Mesothelial cell of epicardium (in vitro differentiated cells): ENCODE data around the gene TBX15. TPM values are rescaled to one million over a fixed set of nuclear protein-coding genes. Genes with fewer than 3 reads are reported as not detected.

Experiments used
- DNase-seq, 2 experiments: peaks; one replicate each; pipeline ENCODE4 v3.0.0; 2021; ENCODE audit warnings: low spot score in 2 of 2; ENCODE audit not compliant: unreplicated experiment in 2 of 2
- H3K27ac Mint-ChIP-seq: 2 replicates; pipeline ENCODE4 v1.8.0; 2021; ENCODE audit warnings: mixed read lengths
- H3K27me3 Mint-ChIP-seq: 2 replicates; pipeline ENCODE4 v1.8.0; 2021; ENCODE audit warnings: low read depth, mixed read lengths
- H3K36me3 Mint-ChIP-seq: 2 replicates; pipeline ENCODE4 v1.8.0; 2021; ENCODE audit warnings: mixed read lengths
- H3K4me1 Mint-ChIP-seq: 2 replicates; pipeline ENCODE4 v1.8.0; 2021; ENCODE audit warnings: mixed read lengths
- H3K4me3 Mint-ChIP-seq: 2 replicates; pipeline ENCODE4 v1.8.0; 2021; ENCODE audit warnings: mild to moderate bottlenecking, moderate library complexity, mixed read lengths
- H3K9me3 Mint-ChIP-seq: 2 replicates; pipeline ENCODE4 v1.8.0; 2021; ENCODE audit warnings: mixed read lengths
- total RNA-seq: library from RNA; stranded (reverse); gene quantifications from 3 replicates; pipeline ENCODE4 v1.2.1, GENCODE V29; 2021
- TF ChIP-seq, protein P1 (sequence below): fragments of 200-600 bp; sonication (generic); IDR thresholded peaks from one replicate; pipeline ENCODE4 v1.5.0; 2021; ENCODE audit warnings: antibody characterized with exemption; ENCODE audit not compliant: unreplicated experiment

TBX15 gene
- total RNA-seq, 1 donor from 2014 or later, result not detected

DNA sequence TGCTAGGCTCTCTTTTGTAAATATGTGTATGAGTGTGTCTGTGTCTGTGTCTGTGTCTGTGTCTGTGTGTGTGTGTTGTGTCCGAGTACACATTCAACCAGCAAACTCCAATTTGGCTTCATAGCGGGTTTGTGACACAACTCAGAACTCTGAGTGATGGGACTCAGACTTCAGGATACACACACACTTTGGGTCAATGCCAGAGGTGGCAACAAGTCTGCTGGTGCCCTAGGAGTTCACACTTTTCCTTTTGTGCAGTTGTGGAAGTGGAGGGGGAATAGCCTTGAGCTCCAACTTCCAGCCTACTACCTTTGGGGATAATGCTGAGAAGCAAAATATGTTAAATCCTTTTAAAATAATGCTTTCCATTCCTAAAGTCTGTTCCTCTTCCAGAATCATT, 16.6 kb upstream of the TBX15 start:
- no peaks in the 10 kb centered on the region for H3K36me3 Mint-ChIP-seq
- peaks cover 31% of the 10 kb centered on the region for H3K4me1 Mint-ChIP-seq
- H3K9me3 Mint-ChIP-seq, result no peaks in the 10 kb centered on the region
- no peak overlapping the region for H3K27ac Mint-ChIP-seq
- DNase-seq, result no peak
- no peak overlapping the region for H3K4me3 Mint-ChIP-seq
- H3K27me3 Mint-ChIP-seq, result peaks cover 99% of the 10 kb centered on the region
- TF ChIP-seq, protein P1, sequence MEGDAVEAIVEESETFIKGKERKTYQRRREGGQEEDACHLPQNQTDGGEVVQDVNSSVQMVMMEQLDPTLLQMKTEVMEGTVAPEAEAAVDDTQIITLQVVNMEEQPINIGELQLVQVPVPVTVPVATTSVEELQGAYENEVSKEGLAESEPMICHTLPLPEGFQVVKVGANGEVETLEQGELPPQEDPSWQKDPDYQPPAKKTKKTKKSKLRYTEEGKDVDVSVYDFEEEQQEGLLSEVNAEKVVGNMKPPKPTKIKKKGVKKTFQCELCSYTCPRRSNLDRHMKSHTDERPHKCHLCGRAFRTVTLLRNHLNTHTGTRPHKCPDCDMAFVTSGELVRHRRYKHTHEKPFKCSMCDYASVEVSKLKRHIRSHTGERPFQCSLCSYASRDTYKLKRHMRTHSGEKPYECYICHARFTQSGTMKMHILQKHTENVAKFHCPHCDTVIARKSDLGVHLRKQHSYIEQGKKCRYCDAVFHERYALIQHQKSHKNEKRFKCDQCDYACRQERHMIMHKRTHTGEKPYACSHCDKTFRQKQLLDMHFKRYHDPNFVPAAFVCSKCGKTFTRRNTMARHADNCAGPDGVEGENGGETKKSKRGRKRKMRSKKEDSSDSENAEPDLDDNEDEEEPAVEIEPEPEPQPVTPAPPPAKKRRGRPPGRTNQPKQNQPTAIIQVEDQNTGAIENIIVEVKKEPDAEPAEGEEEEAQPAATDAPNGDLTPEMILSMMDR, result no peak

DNA sequence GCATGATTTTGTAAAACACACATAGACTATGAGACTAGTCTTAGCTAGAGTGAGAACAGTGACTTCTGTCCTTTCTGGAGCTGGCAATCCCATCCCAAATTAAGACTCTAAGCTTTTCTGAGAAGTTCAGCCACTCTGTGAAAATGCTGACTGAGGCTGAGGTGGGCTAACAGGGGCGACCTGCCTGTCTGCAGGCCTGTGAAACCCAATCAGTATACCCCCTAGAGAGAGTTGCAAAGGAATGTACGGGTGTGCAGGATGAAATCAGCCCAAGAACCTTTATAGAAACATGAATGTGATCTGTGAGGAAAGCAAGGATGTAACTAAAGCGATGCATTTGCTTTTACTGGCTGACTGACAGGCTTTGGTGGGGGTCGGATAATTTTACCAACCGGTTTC, 16.0 kb upstream of the TBX15 start:
- DNase-seq, result no peak
- TF ChIP-seq, protein P1, result no peak
- H3K27ac Mint-ChIP-seq, result no peak overlapping the region
- H3K4me1 Mint-ChIP-seq, result peaks cover 34% of the 10 kb centered on the region
- peaks cover 99% of the 10 kb centered on the region for H3K27me3 Mint-ChIP-seq
- no peak overlapping the region for H3K4me3 Mint-ChIP-seq
- H3K9me3 Mint-ChIP-seq, result no peaks in the 10 kb centered on the region
- H3K36me3 Mint-ChIP-seq, result no peaks in the 10 kb centered on the region

DNA sequence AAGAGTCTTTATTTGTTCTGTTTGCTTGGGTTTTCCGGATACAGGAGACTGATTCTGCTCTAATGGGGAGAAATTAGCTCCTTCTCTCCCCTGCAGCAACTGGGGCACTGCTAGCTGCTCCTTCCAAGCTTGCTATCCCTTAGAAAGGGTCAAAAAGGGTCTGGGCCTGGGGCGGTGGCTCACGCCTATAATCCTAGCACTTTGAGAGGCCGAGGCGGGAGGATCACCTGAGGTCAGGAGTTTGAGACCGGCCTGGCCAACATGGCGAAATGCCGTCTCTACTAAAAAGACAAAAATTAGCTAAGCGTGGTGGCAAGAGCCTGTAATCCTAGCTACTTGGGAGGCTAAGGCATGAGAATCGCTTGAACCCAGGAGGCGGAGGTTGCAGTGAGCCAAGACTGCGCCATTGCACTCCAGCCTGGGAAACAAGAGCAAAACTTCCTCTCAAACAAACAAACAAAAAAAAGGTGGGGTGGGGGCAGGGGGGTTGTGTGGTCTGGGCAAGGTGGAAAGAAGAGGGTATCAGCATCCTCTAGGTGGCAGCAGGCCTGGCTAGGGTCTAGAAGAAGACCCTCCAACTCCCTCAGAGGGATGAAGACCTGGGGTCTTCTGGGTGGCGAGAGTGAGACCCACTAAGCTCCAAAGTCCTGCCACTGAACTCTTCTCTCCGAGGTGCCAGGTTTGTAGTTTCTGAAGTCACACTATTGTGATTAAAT, 15.4 kb upstream of the TBX15 start:
- Mint-ChIP-seq H3K4me3 (no peak overlapping the region), H3K27ac (no peak overlapping the region), H3K36me3 (no peaks in the 10 kb centered on the region), H3K4me1 (peaks cover 28% of the 10 kb centered on the region), H3K27me3 (peaks cover 99% of the 10 kb centered on the region), H3K9me3 (no peaks in the 10 kb centered on the region)
- TF ChIP-seq, protein P1, result no peak
- no peak for DNase-seq

DNA sequence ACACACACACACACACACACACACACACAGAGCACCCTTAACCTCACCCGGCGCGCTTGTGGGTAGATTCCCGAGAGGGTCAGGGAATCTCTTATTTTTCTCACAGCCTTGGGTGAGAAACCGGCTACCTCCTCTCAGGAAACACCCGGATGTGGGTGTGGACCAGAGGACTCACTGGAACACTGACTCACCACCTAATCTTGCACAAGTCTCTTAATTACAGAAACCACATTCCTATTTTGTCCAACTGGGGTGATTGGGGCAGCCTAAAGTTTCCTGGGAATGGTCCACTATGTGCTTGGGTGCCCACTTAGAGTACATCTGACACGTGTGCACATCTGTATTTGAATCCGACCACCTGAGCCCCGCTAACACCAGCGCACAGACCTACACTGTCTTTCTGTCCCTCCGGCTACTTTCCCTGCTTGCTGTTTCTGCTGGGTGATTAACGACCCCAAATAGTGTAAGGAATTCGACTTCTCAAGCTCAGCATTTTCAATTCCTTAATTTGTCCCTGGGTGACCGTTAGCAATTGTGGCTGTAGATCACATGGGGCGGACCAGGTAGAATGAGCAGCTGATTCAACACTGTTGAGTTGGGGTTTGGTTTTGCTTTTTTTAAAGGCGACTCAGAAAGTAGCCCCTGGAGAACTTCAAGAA, 14.0 kb upstream of the TBX15 start:
- peaks cover 98% of the 10 kb centered on the region for H3K27me3 Mint-ChIP-seq
- no peak overlapping the region for H3K4me3 Mint-ChIP-seq
- no peak for DNase-seq
- H3K9me3 Mint-ChIP-seq, result no peaks in the 10 kb centered on the region
- peaks cover 26% of the 10 kb centered on the region for H3K4me1 Mint-ChIP-seq
- TF ChIP-seq, protein P1, result no peak
- no peaks in the 10 kb centered on the region for H3K36me3 Mint-ChIP-seq
- H3K27ac Mint-ChIP-seq, result no peak overlapping the region

DNA sequence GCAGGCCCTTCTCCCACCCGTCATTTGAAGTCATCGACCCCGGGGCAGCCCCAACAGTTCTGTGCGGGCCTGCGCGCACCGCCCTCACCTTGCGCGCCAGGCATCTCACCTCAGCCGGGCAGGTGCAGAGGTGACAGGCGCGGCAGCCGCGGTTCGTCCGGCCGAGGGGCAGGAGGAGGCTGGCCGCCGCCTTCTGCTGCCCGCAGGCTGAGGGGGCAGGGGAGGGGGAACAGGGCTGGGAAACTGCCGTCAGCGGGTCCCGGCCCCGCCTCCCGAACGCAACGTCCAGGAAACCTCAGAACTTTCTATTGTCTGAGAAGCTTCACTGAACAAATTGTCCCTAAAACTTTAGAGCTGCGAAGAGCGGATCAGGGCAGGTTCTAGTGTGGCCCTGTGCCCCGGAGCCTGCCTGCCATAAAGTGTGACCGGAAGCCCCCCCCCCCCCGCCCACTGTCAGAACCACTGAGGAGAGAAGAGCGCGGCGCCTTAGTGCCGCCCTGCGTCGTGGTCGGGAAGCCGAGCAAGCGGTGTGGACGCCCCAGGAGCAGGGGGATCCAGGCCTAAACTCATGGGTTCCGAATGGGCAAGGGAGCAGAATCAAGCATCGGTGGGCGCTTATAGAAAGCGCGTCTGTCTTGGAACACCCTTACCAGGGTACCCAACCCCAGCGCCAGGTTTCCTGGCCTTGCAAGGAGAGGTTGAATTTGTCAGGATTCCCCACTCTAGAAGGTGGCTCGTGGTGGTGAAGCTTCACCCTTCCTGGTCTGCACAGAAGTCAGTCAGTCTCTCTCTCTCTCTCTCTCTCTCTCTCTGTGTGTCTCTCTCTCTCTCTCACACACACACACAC, 13.3 kb upstream of the TBX15 start:
- no peaks in the 10 kb centered on the region for H3K36me3 Mint-ChIP-seq
- no peak overlapping the region for H3K4me3 Mint-ChIP-seq
- peaks cover 25% of the 10 kb centered on the region for H3K4me1 Mint-ChIP-seq
- TF ChIP-seq, protein P1, result no peak
- no peak for DNase-seq
- no peaks in the 10 kb centered on the region for H3K9me3 Mint-ChIP-seq
- no peak overlapping the region for H3K27ac Mint-ChIP-seq
- H3K27me3 Mint-ChIP-seq, result peaks cover 98% of the 10 kb centered on the region
